CMK (cell line): ENCODE measurements around the gene ACBD6.

Source experiments
- DNase-seq: peaks from one replicate; pipeline ENCODE4 v3.0.0-alpha.2; 2010; ENCODE audit warnings: low read depth

The ACBD6 gene

GRCh38 chr1:180291004-180291403 lies 211.4 kb downstream of the ACBD6 start:
- DNase-seq: no peak

GRCh38 chr1:180290265-180291001 lies 211.9 kb downstream of the ACBD6 start:
- DNase-seq: no peak

DNA sequence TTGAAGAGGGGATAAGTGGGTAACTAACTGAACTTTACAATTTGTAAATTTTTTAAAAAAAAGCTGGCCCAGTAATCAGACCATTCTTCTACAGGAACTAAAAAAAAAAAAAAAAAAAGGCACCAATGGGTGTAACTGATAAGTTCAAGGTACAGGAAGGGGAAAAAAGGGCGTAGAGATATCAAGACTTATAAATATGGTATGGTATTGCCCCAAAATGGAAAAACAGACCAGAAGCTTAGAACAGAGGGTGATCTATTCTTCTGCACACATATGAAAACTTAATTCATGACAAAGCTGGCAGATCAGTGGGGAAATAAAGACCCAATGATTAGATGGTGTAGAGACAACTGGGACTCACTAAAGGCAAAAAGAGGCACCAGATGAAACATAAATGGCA lies 213.4 kb downstream of the ACBD6 start:
- DNase-seq: no peak

DNA sequence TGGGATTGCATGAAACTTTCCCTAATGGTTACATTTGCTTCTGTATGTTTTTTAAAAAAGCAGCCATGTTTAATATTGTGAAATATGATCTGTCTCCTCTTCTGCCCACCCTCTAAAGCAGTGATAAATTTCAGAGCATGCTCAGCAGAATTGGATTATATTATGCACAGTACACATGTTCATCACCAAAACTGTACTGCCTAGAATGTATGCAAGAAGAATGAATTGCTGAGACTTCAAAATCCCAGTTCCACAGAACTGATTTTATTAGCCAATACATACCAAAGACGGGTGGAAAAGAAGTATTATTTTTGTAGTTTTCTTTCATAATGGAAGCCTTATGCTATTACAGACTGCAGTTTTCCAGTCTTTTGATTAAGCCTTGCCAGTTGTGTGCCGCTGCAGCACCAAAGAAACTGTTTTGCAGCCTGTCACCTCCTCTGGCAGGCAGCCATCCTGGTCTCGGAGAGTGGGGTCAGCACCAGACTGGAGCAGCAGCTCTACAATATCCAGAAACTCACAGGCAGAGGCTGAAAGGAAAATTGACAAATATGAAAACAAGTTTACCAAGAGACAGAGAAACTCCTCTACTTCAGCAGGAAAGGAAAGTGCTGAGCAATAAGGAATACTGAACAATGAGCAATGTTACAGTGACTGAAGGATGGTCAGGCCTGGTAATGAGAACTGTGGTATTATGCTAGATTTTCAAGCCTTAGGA lies 214.2 kb downstream of the ACBD6 start:
- DNase-seq: no peak

GRCh38 chr1:180286417-180286816 lies 216.0 kb downstream of the ACBD6 start:
- DNase-seq: no peak

- no peak for DNase-seq
Observed at GRCh38 chr1:180283098-180283497, 219.3 kb downstream of the ACBD6 start.

DNA sequence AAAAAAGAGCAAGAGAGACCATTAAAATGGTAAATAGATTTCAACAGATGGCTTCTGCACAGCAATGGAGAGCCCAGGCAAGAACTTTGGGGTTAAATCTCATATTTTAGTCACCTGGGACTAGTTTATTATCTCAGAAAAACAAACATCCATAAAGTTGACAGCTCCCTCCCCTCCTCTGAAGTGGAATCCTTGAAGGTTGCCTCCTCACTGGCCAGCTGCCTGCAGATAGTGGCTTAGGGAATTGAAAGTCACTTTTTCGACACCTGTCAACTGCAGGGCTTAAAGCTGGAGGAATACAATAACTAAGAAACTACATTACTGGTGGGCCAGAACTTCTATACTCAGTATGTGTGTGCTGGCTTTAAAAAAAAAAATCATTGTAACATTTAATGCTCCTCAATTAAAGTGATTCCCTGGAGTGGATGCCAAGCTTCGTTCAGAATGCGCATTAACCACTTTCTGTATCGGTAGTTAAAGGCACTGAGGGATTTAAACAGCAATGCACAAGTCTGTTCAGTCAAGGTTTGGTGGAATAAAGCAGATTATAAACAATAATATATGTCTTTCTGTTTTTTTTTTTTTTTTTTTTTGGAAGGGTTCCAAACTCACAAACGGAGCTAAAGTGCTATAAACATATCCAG lies 219.9 kb downstream of the ACBD6 start:
- DNase-seq: no peak

GRCh38 chr1:180281490-180281889 lies 220.9 kb downstream of the ACBD6 start:
- DNase-seq: no peak

GRCh38 chr1:180280617-180281016 lies 221.8 kb downstream of the ACBD6 start:
- DNase-seq: no peak

DNA sequence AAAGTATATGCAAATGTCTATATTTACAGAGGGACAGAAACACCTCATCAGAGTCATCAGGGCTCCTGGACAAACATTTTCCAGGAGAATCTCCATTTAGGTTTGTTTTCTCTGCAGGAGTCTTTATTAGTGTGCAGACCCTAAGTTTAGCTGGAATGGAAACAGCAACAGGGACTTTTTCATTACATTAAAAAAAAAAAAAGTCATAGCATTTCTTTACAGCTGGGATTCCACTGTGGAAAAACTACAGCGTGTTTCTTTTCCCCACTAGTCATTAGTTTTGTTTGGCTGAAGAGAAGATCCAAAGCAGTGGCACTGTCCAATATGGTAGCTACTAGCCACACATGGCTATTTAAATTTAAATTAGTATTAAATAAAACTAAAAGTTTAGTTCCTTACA lies 222.7 kb downstream of the ACBD6 start:
- no peak for DNase-seq

- no peak for DNase-seq
Observed at GRCh38 chr1:180278596-180279395, 223.6 kb downstream of the ACBD6 start.

DNA sequence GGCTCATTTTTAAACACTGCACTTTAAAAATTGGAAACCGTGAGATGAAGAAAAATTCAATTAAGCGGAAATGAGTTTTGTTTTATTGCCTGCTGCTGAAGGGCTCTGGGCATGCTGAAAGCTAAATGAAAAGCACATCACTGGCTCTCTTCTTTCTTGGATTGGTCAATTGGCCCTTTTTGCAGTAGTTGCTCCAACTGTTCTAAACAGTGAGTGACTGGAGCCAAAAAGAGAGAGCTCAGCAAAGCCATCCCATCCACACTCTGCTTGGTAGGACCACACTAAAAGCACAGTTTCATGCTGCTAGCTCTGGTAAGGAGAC lies 224.2 kb downstream of the ACBD6 start:
- DNase-seq: no peak

DNA sequence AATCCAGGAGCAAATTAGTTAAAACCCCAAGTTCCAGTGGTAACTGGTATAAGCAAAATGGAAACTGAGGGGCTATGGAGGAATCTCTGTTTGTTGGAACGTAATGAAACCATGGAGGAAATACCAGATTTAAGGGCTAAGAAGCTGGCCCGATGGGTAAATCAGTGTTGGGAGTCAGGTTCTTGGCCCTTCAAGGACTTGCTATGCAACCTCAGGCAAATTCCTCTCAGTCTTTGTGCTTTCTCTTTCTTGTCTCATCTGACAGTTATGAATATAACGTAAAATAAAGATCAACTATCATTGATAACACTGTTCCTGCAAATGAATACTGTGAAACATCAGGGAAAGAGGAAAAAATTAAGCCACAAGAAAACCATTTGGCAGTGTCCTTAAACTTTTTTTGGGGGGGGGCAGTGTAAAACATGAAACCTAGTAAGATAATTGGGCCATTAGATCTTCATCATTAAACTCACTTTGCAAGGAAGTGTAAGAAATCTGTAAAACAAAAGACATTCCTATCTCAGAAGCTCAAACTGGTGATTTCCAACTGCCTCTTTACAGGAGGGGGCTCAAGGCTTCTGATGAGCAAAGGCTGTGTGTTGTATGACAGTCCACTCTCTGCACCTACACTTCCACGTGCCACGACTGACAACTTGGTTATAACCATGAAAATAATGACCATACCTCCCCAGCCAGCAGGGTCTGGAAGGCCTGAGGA lies 224.7 kb downstream of the ACBD6 start:
- DNase-seq: no peak

- no peak for DNase-seq
Observed at GRCh38 chr1:180275726-180276125, 226.7 kb downstream of the ACBD6 start.

GRCh38 chr1:180274221-180274620 lies 228.2 kb downstream of the ACBD6 start:
- DNase-seq: no peak

GRCh38 chr1:180273066-180273465 lies 229.3 kb downstream of the ACBD6 start:
- no peak for DNase-seq

DNA sequence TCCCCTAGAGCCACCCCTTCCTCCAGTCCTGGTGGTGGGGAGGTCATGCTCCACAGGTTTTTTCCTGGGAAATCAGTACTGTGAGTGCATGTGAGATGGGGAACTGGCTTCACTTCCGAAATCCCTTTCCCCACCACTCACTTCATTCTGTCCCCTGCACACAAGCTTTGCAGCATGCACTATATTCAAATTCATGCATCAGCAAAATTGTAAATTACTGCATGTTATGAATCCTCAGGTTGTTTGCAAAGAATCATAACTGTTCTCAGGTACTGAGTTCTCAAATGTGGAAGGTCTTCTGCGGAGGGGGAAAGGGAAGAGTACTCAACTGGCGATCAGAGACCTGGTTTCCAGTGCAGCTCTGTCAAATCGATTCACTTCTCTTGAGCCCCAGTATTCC lies 230.0 kb downstream of the ACBD6 start:
- DNase-seq: no peak

DNA sequence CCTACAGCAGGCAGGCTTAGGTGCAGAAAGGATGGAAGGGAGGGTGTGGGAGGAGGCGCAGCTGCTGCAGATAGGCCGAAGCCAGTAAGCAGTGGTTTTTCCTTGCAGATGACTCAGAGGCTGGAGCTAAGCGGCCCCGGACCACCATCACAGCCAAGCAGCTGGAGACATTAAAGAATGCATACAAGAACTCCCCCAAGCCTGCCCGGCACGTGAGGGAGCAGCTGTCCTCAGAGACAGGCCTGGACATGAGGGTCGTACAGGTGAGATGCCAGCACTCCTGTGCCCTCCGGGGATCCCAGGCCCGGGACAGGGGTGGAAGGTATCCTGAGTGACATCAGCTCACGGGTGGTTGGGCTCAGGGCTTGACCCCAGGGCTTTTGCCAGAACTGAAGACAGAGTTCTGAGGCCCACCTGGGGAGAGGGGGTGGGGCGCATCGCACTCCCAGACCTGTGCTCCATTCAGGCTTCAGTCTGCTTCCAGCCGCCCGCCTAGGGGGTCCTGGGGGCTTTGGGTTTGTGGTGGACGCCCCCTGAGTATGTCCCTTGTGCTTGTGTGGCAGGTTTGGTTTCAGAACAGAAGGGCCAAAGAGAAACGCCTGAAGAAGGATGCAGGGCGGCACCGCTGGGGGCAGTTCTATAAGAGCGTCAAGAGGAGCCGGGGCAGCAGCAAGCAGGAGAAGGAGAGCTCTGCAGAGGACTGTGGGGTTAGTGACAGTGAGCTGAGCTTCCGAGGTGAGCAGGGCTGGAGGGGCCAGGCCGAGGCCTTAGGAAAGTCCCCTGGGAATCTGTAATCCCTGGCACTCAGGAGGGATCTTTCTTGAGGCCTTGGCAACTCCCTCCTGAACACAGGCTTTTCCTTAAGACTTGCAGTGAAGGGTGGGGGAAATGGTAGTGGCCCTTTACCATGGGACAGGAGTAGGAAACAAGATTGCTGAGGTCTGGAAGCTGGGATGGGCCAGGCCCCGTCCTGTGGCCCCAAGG lies 230.8 kb downstream of the ACBD6 start:
- no peak for DNase-seq

GRCh38 chr1:180270530-180271271 lies 231.7 kb downstream of the ACBD6 start:
- no peak for DNase-seq
